Type B pancreatic cell (in vitro differentiated cells): ENCODE measurements around the gene BEST2. TPM values are rescaled to one million over a fixed set of nuclear protein-coding genes. Genes with fewer than 3 reads are reported as not detected.

Experiments
- DNase-seq: peaks from one replicate; pipeline ENCODE4 v3.0.0; 2021; ENCODE audit warnings: mixed read lengths; ENCODE audit not compliant: unreplicated experiment; ENCODE audit errors: extremely low spot score
- H3K27ac Mint-ChIP-seq: 2 replicates; pipeline ENCODE4 v1.8.0; 2021; ENCODE audit warnings: mild to moderate bottlenecking, mixed read lengths
- H3K27me3 Mint-ChIP-seq: 2 replicates; pipeline ENCODE4 v1.8.0; 2021; ENCODE audit warnings: mixed read lengths
- H3K36me3 Mint-ChIP-seq: 2 replicates; pipeline ENCODE4 v1.8.0; 2021; ENCODE audit warnings: mixed read lengths
- H3K4me1 Mint-ChIP-seq: one replicate; pipeline ENCODE4 v1.8.0; 2021; ENCODE audit warnings: mixed read lengths; ENCODE audit not compliant: unreplicated experiment
- H3K4me3 Mint-ChIP-seq: 2 replicates; pipeline ENCODE4 v1.8.0; 2021; ENCODE audit warnings: mild to moderate bottlenecking, mixed read lengths
- H3K9me3 Mint-ChIP-seq: 2 replicates; pipeline ENCODE4 v1.8.0; 2021; ENCODE audit warnings: mixed read lengths
- CTCF ChIP-seq: fragments of 200-600 bp; sonication (generic); conservative IDR thresholded peaks from 2 replicates; pipeline ENCODE4 v1.5.0; 2021; ENCODE audit warnings: antibody characterized with exemption, mild to moderate bottlenecking
- total RNA-seq: library from RNA; stranded (reverse); gene quantifications from 2 replicates; pipeline ENCODE4 v1.2.1, GENCODE V29; 2021; ENCODE audit warnings: low replicate concordance

Gene BEST2
- total RNA-seq, 1 donor from 2014 or later: 0.14 TPM

- Mint-ChIP-seq H3K27me3 (peaks cover 43% of the 10 kb centered on the region), H3K4me3 (no peak overlapping the region), H3K4me1 (no peaks in the 10 kb centered on the region), H3K9me3 (no peaks in the 10 kb centered on the region), H3K27ac (no peak overlapping the region), H3K36me3 (peaks cover 15% of the 10 kb centered on the region)
- no peak for TF ChIP-seq CTCF
- DNase-seq: no peak
Measured at GRCh38 chr19:12749938-12750521, 1.6 kb upstream of the BEST2 start.

- Mint-ChIP-seq H3K27me3 (peaks cover 46% of the 10 kb centered on the region), H3K27ac (no peak overlapping the region), H3K4me1 (no peaks in the 10 kb centered on the region), H3K9me3 (no peaks in the 10 kb centered on the region), H3K4me3 (no peak overlapping the region), H3K36me3 (peaks cover 13% of the 10 kb centered on the region)
- no peak for DNase-seq
- TF ChIP-seq CTCF: no peak
Measured at GRCh38 chr19:12750851-12751250, 740 bp upstream of the BEST2 start.

- Mint-ChIP-seq H3K4me1 (no peaks in the 10 kb centered on the region), H3K27ac (no peak overlapping the region), H3K27me3 (peaks cover 49% of the 10 kb centered on the region), H3K4me3 (no peak overlapping the region), H3K36me3 (peaks cover 12% of the 10 kb centered on the region), H3K9me3 (no peaks in the 10 kb centered on the region)
- no peak for TF ChIP-seq CTCF
- no peak for DNase-seq
Measured at GRCh38 chr19:12752056-12752781, 628 bp downstream of the BEST2 start.

GRCh38 chr19:12754465-12755196 lies 3.0 kb downstream of the BEST2 start:
- H3K9me3 Mint-ChIP-seq: no peaks in the 10 kb centered on the region
- H3K27ac Mint-ChIP-seq: no peak overlapping the region
- H3K27me3 Mint-ChIP-seq: peaks cover 39% of the 10 kb centered on the region
- no peak for TF ChIP-seq CTCF
- no peak for DNase-seq
- H3K4me3 Mint-ChIP-seq: no peak overlapping the region
- H3K36me3 Mint-ChIP-seq: no peaks in the 10 kb centered on the region
- no peaks in the 10 kb centered on the region for H3K4me1 Mint-ChIP-seq

- Mint-ChIP-seq H3K27me3 (peaks cover 24% of the 10 kb centered on the region), H3K4me3 (no peak overlapping the region), H3K27ac (no peak overlapping the region), H3K9me3 (no peaks in the 10 kb centered on the region), H3K36me3 (peaks cover 4% of the 10 kb centered on the region), H3K4me1 (peaks cover 4% of the 10 kb centered on the region)
- no peak for TF ChIP-seq CTCF
- DNase-seq: no peak
Measured at GRCh38 chr19:12756150-12756883, 4.7 kb downstream of the BEST2 start.
